GM12865 (cell line): Measurements from ENCODE around the gene PLA1A.
"Not testable (repeated sequence)": the region's sequence is repeated elsewhere in the genome, so short reads cannot be mapped to it uniquely, and the experiment has no call there.

Source experiments
- DNase-seq: peaks from one replicate; pipeline ENCODE4 v3.0.0; 2010; ENCODE audit warnings: low read depth
- H3K4me3 ChIP-seq: 2 replicates; pipeline ENCODE4 v1.5.1; 2011; ENCODE audit warnings: mild to moderate bottlenecking, low read depth, low read length, control low read depth
- TF ChIP-seq, protein P1 (sequence below): IDR thresholded peaks from 2 replicates; pipeline ENCODE4 v1.5.1; 2011; ENCODE audit warnings: low read length, control low read depth, low read depth, inconsistent platforms; ENCODE audit not compliant: insufficient read depth; ENCODE audit errors: missing control alignments

Gene PLA1A

DNA sequence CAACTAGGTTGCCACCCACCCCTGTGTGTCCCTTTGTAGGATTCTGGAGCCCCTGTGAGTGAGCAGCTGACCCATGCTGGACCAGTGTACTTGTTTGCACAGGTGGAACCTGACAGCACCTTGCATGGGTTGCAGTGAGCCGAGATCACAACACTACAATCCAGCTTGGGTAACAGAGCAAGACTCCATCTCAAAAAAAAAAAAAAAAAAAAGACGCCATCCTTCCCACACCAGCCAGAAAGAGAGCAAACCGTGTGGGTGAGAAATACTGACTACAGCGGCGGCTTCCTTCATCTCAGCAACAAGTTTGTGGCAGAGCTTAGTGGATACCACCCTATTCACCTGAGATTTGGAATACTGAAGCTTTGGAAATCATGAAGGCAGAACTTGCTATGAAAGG, 37.5 kb upstream of the PLA1A start:
- H3K4me3 ChIP-seq = peak overlapping the region; percentile 96
- TF ChIP-seq, protein P1, sequence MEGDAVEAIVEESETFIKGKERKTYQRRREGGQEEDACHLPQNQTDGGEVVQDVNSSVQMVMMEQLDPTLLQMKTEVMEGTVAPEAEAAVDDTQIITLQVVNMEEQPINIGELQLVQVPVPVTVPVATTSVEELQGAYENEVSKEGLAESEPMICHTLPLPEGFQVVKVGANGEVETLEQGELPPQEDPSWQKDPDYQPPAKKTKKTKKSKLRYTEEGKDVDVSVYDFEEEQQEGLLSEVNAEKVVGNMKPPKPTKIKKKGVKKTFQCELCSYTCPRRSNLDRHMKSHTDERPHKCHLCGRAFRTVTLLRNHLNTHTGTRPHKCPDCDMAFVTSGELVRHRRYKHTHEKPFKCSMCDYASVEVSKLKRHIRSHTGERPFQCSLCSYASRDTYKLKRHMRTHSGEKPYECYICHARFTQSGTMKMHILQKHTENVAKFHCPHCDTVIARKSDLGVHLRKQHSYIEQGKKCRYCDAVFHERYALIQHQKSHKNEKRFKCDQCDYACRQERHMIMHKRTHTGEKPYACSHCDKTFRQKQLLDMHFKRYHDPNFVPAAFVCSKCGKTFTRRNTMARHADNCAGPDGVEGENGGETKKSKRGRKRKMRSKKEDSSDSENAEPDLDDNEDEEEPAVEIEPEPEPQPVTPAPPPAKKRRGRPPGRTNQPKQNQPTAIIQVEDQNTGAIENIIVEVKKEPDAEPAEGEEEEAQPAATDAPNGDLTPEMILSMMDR = no peak
- peak; percentile 52 for DNase-seq

- peak overlapping the region; percentile 96 for H3K4me3 ChIP-seq
- DNase-seq = peak; percentile 95
- TF ChIP-seq, protein P1 = no peak
Measured at GRCh38 chr3:119562307-119562961, 35.3 kb upstream of the PLA1A start.

GRCh38 chr3:119563334-119563733, 34.4 kb upstream of the PLA1A start:
- H3K4me3 ChIP-seq, DNase-seq: not testable (repeated sequence)

GRCh38 chr3:119569156-119569555, 28.5 kb upstream of the PLA1A start:
- no peak for DNase-seq
- TF ChIP-seq, protein P1 = no peak
- no peak overlapping the region for H3K4me3 ChIP-seq

DNA sequence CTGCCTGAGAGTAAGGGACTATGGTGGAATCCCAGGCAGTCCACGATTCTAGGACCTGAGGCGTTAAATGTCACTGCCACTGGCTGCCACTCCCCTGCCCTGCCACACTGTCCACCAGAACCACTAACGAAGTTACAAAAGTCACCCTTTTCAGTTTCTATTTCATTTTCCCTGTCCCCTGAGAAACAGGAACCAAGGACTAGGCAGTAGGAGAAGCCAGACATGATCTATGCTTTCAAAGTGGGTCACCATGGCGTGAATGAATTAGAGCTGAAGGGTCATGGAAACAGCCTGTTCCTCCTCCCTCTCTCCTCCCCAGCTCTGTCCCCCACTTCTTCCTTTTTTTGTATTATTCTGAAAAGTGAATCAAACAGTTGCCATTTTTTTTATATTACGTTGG, 27.5 kb upstream of the PLA1A start:
- no peak for DNase-seq
- no peak overlapping the region for H3K4me3 ChIP-seq
- TF ChIP-seq, protein P1 = no peak

- TF ChIP-seq, protein P1 = no peak
- no peak for DNase-seq
- no peak overlapping the region for H3K4me3 ChIP-seq
Measured at GRCh38 chr3:119571230-119571629, 26.5 kb upstream of the PLA1A start.

GRCh38 chr3:119571688-119572087, 26.0 kb upstream of the PLA1A start:
- H3K4me3 ChIP-seq = no peak overlapping the region

More at GRCh38 chr3:119571688-119572087, 26.0 kb upstream of the PLA1A start:
- TF ChIP-seq, protein P1 = no peak
- DNase-seq = no peak
